Measurements from ENCODE around the gene FUT3. TPM values are rescaled to one million over a fixed set of nuclear protein-coding genes. Genes with fewer than 3 reads are reported as not detected.

FUT3 gene
- total RNA-seq, 1 donor from 2014 or later: not detected

- no peak for DNase-seq
Measured at GRCh38 chr19:5823579-5824281, 27.5 kb downstream of the FUT3 start.

DNA sequence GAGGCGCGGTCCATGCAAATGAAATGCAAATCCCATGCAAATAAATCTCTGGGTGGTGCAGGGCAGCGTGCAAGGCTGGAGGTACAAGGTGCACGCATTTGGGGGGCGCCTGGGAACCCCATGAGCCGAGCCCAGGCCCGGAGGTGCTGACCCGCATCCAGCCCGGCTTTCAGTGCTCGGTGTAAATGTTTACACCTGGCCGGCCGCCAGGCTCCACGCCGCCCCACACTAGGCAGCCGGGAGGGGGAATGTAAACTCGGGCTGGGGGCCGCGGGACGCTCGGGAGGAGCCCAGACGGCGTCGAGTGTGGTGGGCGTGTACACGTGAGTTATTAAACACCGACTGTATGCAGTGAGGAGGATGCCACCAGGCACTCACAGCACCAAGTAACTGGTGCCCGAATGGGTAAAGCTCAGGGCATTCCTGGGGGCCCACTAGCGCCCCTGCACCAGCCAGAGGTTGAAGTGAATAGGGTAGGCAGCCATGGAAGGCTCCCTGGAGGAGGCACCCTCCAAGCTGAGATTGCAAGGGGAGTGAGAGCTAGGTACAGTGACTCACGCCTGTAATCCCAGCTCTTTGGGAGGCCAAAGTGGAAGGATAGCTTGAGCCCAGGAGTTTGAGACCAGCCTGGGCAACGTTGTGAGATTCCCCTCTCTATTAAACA, 28.9 kb downstream of the FUT3 start:
- no peak for DNase-seq

DNA sequence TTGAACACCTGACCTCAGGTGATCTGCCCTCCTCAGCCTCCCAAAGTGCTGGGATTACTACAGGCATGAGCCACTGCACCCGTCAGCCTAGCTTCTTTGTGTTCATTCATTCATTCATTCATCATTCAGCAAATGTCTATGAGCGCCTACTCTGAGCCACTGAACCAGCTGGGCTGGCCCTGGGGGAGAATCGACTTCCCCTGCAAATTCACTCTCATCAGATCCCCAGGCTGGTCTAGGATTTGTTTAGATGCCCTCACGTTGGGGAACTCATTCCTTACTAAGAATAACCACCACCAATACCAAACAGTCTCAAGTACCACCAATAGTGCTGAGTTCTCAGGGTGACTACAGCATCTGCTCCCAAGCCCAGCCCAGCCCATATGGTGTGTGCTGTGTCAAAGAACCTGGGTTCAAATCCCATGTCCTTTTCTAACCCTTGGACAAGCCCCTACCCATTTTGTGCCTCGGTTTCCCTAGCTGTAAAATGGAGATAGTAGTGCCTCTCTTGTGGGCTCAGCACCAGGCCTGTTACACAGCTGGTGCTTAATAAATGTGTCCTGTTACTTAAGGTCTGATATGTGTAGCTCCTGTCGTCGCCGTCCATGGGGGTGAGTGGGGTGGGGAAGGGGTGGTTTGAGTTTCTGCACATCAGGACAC, 29.6 kb downstream of the FUT3 start:
- DNase-seq: no peak

GRCh38 chr19:5820785-5821184, 30.5 kb downstream of the FUT3 start:
- no peak for DNase-seq

- no peak for DNase-seq
Measured at GRCh38 chr19:5818594-5818993, 32.7 kb downstream of the FUT3 start.

GRCh38 chr19:5817218-5817617, 34.0 kb downstream of the FUT3 start:
- no peak for DNase-seq

DNA sequence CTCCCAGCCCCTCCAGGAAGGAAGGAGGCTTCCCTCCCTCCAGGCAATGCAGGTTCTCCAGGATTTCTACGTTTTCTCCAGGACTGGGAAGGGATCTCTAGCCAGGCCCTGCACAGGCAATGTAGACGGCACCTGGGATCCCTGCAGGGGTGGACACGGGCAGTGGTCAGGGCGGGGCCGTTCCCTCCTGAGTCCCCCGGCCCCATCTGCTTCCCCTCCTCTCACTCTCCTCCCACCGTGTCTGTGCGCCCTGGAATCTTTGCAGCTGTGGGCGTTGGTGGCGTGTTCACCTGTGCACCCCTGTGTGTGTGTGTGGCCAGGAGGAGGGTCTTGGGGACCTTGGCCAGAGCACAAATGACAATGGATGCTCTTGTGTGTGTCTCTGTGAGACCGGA, 36.4 kb downstream of the FUT3 start:
- DNase-seq: no peak

DNA sequence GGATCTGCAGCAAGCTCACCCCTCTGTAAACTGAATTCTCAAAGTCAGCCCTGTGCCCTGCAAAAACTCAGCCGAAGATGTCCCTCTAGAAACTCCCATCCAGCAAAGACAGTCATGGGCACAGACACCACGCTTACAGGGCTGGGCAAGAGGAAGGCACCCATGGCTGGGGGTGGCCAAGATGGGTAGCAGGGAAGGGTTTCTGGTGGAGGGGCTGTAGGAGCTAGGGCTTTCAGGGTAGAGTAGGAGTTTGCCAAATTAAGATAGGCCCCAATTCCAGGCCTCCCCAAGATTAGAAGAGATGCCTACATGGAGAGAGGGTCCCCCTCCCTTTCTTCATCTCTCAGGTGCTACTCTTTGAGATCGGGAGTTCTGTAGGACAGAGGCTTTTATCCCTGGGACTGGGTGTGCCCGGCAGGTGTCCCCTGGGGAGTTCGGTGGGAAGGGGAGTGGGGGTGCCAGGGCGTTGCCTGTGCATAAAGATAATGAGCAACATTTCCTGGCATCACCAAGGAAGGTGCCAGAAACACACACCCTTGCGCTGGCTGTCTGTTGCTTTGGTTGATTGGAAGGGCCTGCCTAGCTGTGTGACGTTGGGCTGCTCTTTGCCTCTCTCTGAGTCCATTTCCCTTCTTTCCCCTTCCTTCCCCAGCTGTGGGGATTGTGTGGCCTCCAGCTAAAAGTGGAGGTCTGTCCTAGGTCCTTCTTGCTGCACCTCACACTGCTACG, 37.0 kb downstream of the FUT3 start:
- DNase-seq: no peak

DNA sequence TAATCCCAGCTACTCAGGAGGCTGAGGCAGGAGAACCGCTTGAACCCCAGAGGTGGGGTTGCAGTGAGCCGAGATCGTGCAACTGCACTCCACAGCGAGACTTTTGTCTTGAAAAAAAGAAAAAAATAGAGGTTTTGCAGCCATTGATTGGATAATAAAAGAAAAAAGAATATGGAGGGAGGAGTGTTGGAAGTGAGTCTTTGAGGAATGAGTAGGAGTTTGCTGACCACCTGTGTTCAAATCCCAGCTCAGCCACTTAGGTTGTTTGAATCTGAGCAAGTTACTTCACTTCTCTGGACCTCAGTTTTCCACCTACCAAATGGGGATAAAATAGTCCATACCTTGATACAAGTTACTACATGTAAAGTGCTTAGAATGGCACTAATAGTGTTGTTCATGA, 40.1 kb downstream of the FUT3 start:
- DNase-seq: no peak

DNA sequence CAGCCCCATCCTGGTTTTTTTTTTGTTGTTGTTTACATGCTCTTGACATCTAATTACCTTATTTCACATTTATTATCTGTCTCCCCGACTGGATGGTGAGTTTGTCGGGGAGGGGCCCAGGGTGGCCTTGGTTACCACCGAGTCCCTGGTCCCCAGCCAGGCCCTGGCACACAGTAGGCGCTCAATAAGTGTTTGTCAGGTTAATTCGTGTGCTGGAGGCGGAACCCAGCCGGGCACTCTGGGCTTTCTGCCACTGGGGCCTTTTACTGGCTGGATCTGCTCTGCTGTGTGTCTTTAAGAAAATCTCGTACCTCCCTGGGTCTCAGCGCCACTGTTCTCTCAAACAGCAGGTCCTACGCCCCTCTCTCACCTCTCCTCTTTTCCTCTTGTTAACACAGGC, 41.8 kb downstream of the FUT3 start:
- DNase-seq: no peak

- DNase-seq: no peak
Measured at GRCh38 chr19:5809053-5809452, 42.2 kb downstream of the FUT3 start.

- no peak for DNase-seq
Measured at GRCh38 chr19:5808120-5808816, 43.0 kb downstream of the FUT3 start.

GRCh38 chr19:5806905-5807304, 44.3 kb downstream of the FUT3 start:
- no peak for DNase-seq

DNA sequence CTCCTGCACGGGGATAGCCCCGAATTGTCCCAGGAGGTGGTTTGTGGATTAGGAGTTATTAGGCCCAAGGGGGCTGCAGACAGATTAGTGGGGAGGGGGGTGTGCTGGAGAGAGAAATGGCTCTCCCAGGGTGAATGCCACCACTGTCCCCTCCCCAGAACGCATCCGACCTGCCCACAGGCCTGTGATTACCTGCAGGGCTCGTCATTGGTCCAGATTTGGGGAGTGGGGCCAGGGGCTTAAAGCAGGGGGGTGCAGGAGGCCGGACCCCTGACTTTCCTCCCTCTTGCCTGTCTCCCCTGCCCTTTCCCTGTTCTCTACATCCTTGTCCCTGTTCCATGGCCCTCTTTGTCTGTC, 45.1 kb downstream of the FUT3 start:
- DNase-seq: no peak

DNA sequence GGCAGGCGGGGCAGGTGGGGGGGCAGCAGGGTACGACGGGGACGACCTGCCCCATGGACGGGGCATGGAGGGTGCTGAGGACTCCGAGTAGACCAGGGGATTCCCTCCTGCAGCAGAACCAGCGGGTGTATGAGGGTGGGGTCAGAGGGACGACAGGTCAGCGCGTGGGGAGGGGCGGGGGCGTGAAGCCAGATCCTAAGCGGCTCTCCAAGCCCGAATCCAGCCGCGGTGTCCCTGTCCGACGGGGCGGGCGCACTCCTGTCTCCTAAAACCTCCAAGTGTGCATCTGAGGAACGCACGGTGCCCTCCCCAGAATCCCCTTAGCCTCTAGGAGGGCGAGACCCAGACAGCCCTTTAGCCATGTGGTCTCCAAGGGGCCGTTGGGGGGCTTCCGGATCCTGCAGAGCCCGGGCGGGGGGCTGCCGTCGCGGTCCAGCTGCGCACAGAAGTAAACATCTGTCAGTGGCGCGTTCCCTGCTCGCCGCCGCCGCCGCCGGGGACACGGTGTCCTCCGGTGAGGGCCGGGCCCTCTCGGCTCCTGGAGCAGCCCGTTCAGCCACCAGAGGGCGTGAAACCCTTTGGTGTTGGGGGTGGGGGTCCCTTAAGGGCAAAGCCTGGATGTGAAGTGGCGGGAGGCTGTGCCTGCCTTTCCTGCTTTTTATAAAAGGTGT, 45.7 kb downstream of the FUT3 start:
- DNase-seq: no peak

GRCh38 chr19:5804516-5805461, 46.5 kb downstream of the FUT3 start, which contains the start of gene NRTN:
NRTN (plus strand) TSS chr19:5805067; CDS start chr19:5824166, 19,099 bp downstream.
- DNase-seq: no peak

GRCh38 chr19:5803752-5804515, 47.3 kb downstream of the FUT3 start:
- DNase-seq: no peak

GRCh38 chr19:5803441-5803751, 47.9 kb downstream of the FUT3 start:
- DNase-seq: no peak

DNA sequence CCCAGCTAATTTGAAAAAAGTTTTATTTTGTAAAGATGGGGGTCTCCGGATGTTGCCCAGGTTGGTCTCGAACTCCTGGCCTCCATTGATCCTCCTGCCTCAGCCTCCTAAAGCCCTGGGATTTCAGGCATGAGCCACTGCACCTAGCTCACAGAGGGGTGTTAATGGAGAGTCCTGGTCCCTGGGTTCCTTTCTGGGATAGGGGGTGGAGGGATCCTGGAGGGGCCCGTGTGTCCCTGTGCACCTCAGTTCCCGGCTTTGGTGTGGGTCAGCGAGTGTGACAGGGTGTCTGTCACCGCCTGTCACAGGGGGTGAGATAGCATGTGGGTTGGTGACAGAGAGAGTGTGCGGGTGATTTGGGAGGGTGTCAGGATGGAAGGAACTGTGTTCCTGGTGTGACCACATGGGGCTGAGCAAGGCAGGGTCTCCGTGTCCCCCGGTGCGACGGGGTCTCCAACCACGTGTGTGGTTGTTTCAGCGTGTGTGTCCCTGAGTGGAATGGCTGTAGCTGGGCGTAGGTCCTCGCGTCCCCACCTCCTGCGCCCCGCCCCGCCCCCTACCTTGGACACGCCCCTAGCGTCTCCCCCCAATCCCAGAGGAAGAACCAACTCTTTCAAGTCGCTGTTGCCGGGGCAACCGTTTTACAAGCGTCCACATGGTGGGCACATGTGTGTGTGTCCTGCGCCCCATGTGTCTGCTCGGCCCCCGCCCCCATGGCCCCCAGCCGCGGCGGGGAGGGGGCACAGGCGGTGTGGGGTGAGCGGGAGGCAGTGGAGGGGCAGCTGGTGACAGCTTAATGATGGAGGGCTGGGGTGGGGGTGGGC, 49.2 kb downstream of the FUT3 start:
- no peak for DNase-seq
